ENCODE measurements around the gene ERO1B.

ERO1B gene

GRCh38 chr1:236282425-236282716 lies 613 bp upstream of the ERO1B start:
- Mint-ChIP-seq H3K9me3 (no peaks in the 10 kb centered on the region), H3K36me3 (peaks cover 3% of the 10 kb centered on the region), H3K4me1 (peaks cover 47% of the 10 kb centered on the region), H3K27me3 (no peaks in the 10 kb centered on the region), H3K4me3 (peak overlapping the region; percentile 91), H3K27ac (peak overlapping the region; percentile 77)
- peak; percentile 16 for ATAC-seq

GRCh38 chr1:236281198-236281653 lies 532 bp downstream of the ERO1B start:
- Mint-ChIP-seq H3K27me3 (no peaks in the 10 kb centered on the region), H3K4me3 (peak overlapping the region; percentile 91), H3K36me3 (peaks cover 9% of the 10 kb centered on the region), H3K9me3 (peaks cover 3% of the 10 kb centered on the region), H3K27ac (peak overlapping the region; percentile 77), H3K4me1 (peaks cover 55% of the 10 kb centered on the region)
- peak; percentile 60 for ATAC-seq

- Mint-ChIP-seq H3K27ac (peak overlapping the region; percentile 77), H3K4me3 (peak overlapping the region; percentile 91), H3K36me3 (peaks cover 15% of the 10 kb centered on the region), H3K9me3 (peaks cover 4% of the 10 kb centered on the region), H3K4me1 (peaks cover 61% of the 10 kb centered on the region), H3K27me3 (no peaks in the 10 kb centered on the region)
- ATAC-seq, result no peak
Observed at GRCh38 chr1:236280438-236281197, 1.1 kb downstream of the ERO1B start.

GRCh38 chr1:236275586-236275985 lies 6.2 kb downstream of the ERO1B start:
- H3K27me3 Mint-ChIP-seq, result no peaks in the 10 kb centered on the region
- no peak overlapping the region for H3K27ac Mint-ChIP-seq
- peaks cover 4% of the 10 kb centered on the region for H3K9me3 Mint-ChIP-seq
- H3K4me1 Mint-ChIP-seq, result peaks cover 46% of the 10 kb centered on the region
- H3K4me3 Mint-ChIP-seq, result no peak overlapping the region
- peaks cover 16% of the 10 kb centered on the region for H3K36me3 Mint-ChIP-seq
- no peak for ATAC-seq

- H3K4me3 Mint-ChIP-seq, result no peak overlapping the region
- H3K9me3 Mint-ChIP-seq, result peaks cover 4% of the 10 kb centered on the region
- ATAC-seq, result no peak
- no peak overlapping the region for H3K27ac Mint-ChIP-seq
- H3K4me1 Mint-ChIP-seq, result peaks cover 45% of the 10 kb centered on the region
- peaks cover 16% of the 10 kb centered on the region for H3K36me3 Mint-ChIP-seq
- H3K27me3 Mint-ChIP-seq, result no peaks in the 10 kb centered on the region
Observed at GRCh38 chr1:236275061-236275460, 6.7 kb downstream of the ERO1B start.

GRCh38 chr1:236273358-236273757 lies 8.4 kb downstream of the ERO1B start:
- H3K36me3 Mint-ChIP-seq, result peaks cover 19% of the 10 kb centered on the region
- no peaks in the 10 kb centered on the region for H3K27me3 Mint-ChIP-seq
- no peak overlapping the region for H3K4me3 Mint-ChIP-seq
- no peak overlapping the region for H3K27ac Mint-ChIP-seq
- H3K4me1 Mint-ChIP-seq, result peaks cover 45% of the 10 kb centered on the region
- no peak for ATAC-seq
- peaks cover 4% of the 10 kb centered on the region for H3K9me3 Mint-ChIP-seq

- no peaks in the 10 kb centered on the region for H3K27me3 Mint-ChIP-seq
- no peaks in the 10 kb centered on the region for H3K9me3 Mint-ChIP-seq
- peaks cover 23% of the 10 kb centered on the region for H3K4me1 Mint-ChIP-seq
- no peak overlapping the region for H3K27ac Mint-ChIP-seq
- ATAC-seq, result no peak
- H3K4me3 Mint-ChIP-seq, result no peak overlapping the region
- H3K36me3 Mint-ChIP-seq, result peaks cover 34% of the 10 kb centered on the region
Observed at GRCh38 chr1:236269439-236269838, 12.3 kb downstream of the ERO1B start.

- Mint-ChIP-seq H3K36me3 (peaks cover 80% of the 10 kb centered on the region), H3K27ac (no peak overlapping the region), H3K9me3 (peaks cover 25% of the 10 kb centered on the region), H3K4me1 (no peaks in the 10 kb centered on the region), H3K27me3 (no peaks in the 10 kb centered on the region), H3K4me3 (no peak overlapping the region)
- ATAC-seq, result no peak
Observed at GRCh38 chr1:236261898-236262297, 19.9 kb downstream of the ERO1B start.

GRCh38 chr1:236261033-236261432 lies 20.7 kb downstream of the ERO1B start:
- Mint-ChIP-seq H3K27me3 (no peaks in the 10 kb centered on the region), H3K4me3 (no peak overlapping the region), H3K9me3 (peaks cover 25% of the 10 kb centered on the region), H3K4me1 (no peaks in the 10 kb centered on the region), H3K36me3 (peaks cover 83% of the 10 kb centered on the region), H3K27ac (no peak overlapping the region)
- no peak for ATAC-seq

- H3K27me3 Mint-ChIP-seq, result no peaks in the 10 kb centered on the region
- ATAC-seq, result no peak
- peaks cover 5% of the 10 kb centered on the region for H3K4me1 Mint-ChIP-seq
- H3K36me3 Mint-ChIP-seq, result peaks cover 83% of the 10 kb centered on the region
- H3K4me3 Mint-ChIP-seq, result no peak overlapping the region
- peaks cover 25% of the 10 kb centered on the region for H3K9me3 Mint-ChIP-seq
- no peak overlapping the region for H3K27ac Mint-ChIP-seq
Observed at GRCh38 chr1:236259043-236259442, 22.7 kb downstream of the ERO1B start.

- no peak for ATAC-seq
- Mint-ChIP-seq H3K4me1 (peaks cover 5% of the 10 kb centered on the region), H3K9me3 (peaks cover 25% of the 10 kb centered on the region), H3K27ac (no peak overlapping the region), H3K36me3 (peaks cover 80% of the 10 kb centered on the region), H3K4me3 (no peak overlapping the region), H3K27me3 (no peaks in the 10 kb centered on the region)
Observed at GRCh38 chr1:236258114-236258622, 23.6 kb downstream of the ERO1B start.

- Mint-ChIP-seq H3K4me1 (peaks cover 5% of the 10 kb centered on the region), H3K27ac (no peak overlapping the region), H3K27me3 (no peaks in the 10 kb centered on the region), H3K4me3 (no peak overlapping the region), H3K9me3 (peaks cover 24% of the 10 kb centered on the region), H3K36me3 (peaks cover 74% of the 10 kb centered on the region)
- no peak for ATAC-seq
Observed at GRCh38 chr1:236257216-236257615, 24.5 kb downstream of the ERO1B start.

- Mint-ChIP-seq H3K4me3 (no peak overlapping the region), H3K4me1 (peaks cover 5% of the 10 kb centered on the region), H3K9me3 (peaks cover 13% of the 10 kb centered on the region), H3K27me3 (no peaks in the 10 kb centered on the region), H3K36me3 (peaks cover 56% of the 10 kb centered on the region), H3K27ac (no peak overlapping the region)
- ATAC-seq, result no peak
Observed at GRCh38 chr1:236253918-236254637, 27.7 kb downstream of the ERO1B start.

- Mint-ChIP-seq H3K27ac (no peak overlapping the region), H3K36me3 (peaks cover 53% of the 10 kb centered on the region), H3K4me1 (peaks cover 5% of the 10 kb centered on the region), H3K9me3 (peaks cover 9% of the 10 kb centered on the region), H3K27me3 (no peaks in the 10 kb centered on the region), H3K4me3 (no peak overlapping the region)
- no peak for ATAC-seq
Observed at GRCh38 chr1:236253119-236253518, 28.6 kb downstream of the ERO1B start.

GRCh38 chr1:236251587-236251986 lies 30.2 kb downstream of the ERO1B start:
- H3K9me3 Mint-ChIP-seq, result no peaks in the 10 kb centered on the region
- H3K36me3 Mint-ChIP-seq, result peaks cover 51% of the 10 kb centered on the region
- no peak for ATAC-seq
- H3K4me1 Mint-ChIP-seq, result peaks cover 5% of the 10 kb centered on the region
- H3K27me3 Mint-ChIP-seq, result no peaks in the 10 kb centered on the region
- no peak overlapping the region for H3K27ac Mint-ChIP-seq
- H3K4me3 Mint-ChIP-seq, result no peak overlapping the region

GRCh38 chr1:236247286-236247685 lies 34.5 kb downstream of the ERO1B start:
- Mint-ChIP-seq H3K4me3 (no peak overlapping the region), H3K36me3 (peaks cover 36% of the 10 kb centered on the region), H3K27me3 (no peaks in the 10 kb centered on the region), H3K9me3 (no peaks in the 10 kb centered on the region), H3K4me1 (no peaks in the 10 kb centered on the region), H3K27ac (no peak overlapping the region)
- ATAC-seq, result no peak
